ENCODE data around the gene IL16. TPM values are rescaled to one million over a fixed set of nuclear protein-coding genes. Genes with fewer than 3 reads are reported as not detected.
"Not testable (repeated sequence)": the region's sequence is repeated elsewhere in the genome, so short reads cannot be mapped to it uniquely, and the experiment has no call there.

Gene IL16
- polyA plus RNA-seq, 3 donors = 4.1 to 5.2 (median 4.8) TPM

- DNase-seq = no peak
Observed at GRCh38 chr15:81206018-81206417, 9.3 kb downstream of the IL16 start.

DNA sequence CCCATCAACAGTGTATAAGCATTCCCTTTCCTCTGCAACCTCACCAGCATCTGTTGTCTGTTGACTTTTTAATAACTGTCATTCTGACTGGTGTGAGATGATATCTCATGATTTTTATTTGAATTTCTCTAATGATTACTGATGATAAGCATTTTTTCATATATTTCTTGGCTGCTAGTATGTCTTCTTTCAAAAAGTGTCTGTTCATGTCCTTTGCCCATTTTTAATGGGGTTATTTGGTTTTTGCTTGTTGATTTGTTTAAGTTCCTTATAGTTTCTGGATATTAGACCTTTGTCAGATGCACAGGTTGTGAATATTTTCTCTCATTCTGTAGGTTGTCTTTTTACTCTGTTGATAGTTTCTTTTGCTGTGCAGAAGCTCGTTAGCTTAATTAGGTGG lies 11.3 kb downstream of the IL16 start:
- not testable (repeated sequence) for DNase-seq

- no peak for DNase-seq
Observed at GRCh38 chr15:81209635-81210034, 13.0 kb downstream of the IL16 start.

- no peak for DNase-seq
Observed at GRCh38 chr15:81211376-81211775, 14.7 kb downstream of the IL16 start.

GRCh38 chr15:81213982-81214381 lies 17.3 kb downstream of the IL16 start:
- DNase-seq = no peak

- no peak for DNase-seq
Observed at GRCh38 chr15:81215531-81215930, 18.9 kb downstream of the IL16 start.

DNA sequence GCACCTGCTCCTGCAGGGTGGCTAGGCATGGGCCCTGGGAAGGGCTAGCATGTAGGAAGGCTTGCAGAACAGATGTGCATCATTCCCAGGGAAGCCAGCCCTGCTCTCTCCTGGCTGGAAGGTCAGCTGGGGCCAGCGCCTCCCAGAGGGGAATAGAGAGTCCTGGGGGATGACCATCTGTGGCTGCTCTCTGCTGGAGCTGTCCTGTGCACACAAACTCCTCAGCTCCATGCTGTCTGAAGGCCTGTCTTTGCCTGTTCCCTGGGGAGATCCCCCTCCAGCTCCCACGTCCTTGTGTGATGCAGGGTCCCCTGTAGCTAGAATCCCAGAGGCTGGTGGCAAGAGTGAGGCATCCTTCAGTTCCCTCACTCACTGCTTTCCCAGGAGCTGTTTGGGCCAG lies 19.3 kb downstream of the IL16 start:
- DNase-seq = no peak

- DNase-seq = no peak
Observed at GRCh38 chr15:81216422-81216821, 19.7 kb downstream of the IL16 start.

DNA sequence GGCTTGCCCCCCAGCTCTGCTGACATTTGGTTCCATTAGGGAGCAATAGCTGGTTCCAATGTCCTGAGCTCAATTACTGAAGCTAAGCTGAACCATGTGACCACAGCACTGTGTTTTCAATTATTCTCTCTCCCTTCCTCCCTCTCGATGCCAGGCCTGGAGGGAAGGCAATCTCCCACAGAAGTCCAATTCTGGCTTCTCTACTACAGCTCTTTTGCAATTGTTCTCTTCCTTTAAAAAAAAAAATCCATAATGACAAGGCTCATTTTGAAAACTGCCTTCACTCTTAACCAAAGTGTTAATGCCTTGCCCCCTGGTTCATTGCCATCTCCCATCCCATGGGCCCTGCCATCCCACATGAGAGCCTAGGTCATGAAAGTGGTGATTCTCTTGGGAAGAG lies 24.8 kb downstream of the IL16 start:
- DNase-seq = no peak

- no peak for DNase-seq
Observed at GRCh38 chr15:81222007-81222406, 25.3 kb downstream of the IL16 start.

DNA sequence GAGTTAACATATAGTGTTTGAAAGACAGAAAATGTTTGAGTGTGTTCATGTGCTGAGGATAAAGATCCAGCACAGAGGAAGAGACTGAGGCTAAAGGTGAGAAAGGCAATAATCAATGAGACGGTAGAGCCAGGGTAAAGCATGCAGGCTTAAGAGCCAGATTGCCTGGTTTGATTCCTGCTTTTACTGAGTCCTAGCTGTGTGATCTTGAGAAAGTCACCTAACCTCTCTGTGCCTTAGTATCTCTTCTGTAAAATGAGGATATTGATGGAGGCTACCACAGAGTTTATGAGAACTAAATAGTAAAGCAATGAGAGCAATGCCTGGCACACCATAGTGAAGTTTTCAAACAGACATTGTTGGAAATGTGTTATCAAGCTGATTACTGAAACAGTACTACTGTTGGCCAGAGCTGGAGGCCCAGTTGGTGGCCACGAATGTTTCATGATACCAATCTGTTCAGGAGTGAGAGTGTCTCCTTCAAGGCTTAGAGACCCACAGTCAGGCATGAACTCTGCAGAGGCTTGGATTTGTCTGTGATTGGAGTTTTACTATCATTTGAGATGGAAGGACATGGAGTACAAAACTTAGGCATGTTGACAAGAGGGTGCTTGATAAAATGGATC lies 26.8 kb downstream of the IL16 start:
- DNase-seq = no peak

GRCh38 chr15:81224232-81224631 lies 27.6 kb downstream of the IL16 start:
- DNase-seq = no peak

DNA sequence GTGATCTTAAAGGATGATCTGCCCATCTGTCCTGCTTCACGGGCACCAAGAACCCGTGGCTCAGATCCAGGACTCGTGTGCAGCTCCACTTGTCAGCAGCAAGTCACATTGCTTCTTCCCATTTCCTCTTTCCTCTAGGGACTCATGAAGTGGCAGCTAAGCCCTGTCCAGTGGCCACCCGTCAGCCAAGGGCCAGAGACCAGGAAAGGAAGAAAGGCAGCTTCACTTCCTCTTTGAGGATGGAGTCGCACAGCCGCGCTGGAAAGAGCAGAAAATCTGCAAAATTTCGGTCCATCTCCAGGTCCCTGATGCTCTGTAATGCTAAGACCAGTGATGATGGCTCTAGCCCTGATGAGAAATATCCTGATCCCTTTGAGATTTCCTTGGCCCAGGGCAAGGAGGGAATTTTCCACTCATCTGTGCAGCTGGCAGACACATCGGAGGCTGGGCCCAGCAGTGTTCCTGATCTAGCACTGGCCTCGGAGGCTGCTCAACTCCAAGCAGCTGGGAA lies 28.5 kb downstream of the IL16 start:
- no peak for DNase-seq

GRCh38 chr15:81227716-81228115 lies 31.0 kb downstream of the IL16 start:
- DNase-seq = no peak

GRCh38 chr15:81229586-81229985 lies 32.9 kb downstream of the IL16 start:
- no peak for DNase-seq

DNA sequence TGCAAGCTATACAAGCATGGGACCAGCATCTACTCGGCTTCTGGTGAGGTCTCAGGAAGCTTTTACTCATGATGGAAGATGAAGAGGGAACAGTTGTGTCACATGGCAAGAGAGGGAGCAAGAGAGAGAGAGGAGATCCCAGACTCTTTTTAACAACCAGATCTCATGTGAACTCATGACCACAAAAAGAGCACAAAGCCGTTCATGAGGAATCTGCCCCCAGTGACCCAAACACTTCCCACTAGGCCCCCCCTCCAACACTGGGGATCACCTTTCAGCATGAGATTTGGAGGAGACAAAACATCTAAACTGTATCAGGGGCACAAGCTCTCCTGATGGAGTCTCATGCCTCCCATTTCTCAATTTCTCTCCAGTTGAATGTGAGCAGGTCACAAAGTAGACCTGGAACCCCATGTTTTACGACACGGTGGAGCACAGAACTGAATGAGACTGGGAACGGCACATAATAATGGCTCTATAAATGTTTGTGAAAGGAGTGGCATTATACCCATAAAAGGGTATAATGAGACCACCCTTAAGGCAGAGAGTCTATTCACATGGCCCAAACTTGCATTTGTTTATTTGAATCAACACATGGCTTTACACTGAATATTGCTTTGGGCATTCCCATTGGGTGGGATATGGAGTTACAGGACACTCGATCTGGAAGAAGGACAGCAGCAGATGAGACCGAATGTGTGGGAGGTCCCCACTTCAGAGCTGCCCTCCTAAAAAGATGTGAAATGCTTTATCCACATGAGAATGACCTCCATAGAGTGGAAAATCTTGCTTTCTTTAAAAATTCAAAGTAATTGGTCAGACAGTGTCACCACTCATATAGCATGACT lies 38.8 kb downstream of the IL16 start:
- no peak for DNase-seq

- no peak for DNase-seq
Observed at GRCh38 chr15:81239190-81239589, 42.5 kb downstream of the IL16 start.

- no peak for DNase-seq
Observed at GRCh38 chr15:81242778-81243177, 46.1 kb downstream of the IL16 start.

GRCh38 chr15:81244306-81244705 lies 47.6 kb downstream of the IL16 start:
- no peak for DNase-seq

DNA sequence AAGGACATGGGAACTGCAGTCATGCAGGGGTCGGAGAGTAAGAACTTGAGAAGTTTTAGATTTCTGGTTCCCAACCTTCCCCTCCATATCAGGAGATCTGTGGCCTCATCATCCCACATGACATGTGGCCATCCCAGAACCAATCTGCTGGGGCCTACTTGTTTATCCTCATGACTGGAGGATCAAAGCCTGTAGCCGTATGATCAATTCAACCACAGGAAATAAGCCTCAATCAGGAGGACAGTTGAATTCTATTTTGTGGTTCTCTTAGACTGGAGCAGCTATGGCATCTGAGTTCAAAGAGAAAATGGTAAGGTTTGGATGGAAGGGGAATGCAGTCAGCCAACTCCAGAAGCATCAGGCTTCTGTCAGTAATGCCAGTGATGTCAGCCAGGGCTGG lies 57.2 kb downstream of the IL16 start:
- no peak for DNase-seq

DNA sequence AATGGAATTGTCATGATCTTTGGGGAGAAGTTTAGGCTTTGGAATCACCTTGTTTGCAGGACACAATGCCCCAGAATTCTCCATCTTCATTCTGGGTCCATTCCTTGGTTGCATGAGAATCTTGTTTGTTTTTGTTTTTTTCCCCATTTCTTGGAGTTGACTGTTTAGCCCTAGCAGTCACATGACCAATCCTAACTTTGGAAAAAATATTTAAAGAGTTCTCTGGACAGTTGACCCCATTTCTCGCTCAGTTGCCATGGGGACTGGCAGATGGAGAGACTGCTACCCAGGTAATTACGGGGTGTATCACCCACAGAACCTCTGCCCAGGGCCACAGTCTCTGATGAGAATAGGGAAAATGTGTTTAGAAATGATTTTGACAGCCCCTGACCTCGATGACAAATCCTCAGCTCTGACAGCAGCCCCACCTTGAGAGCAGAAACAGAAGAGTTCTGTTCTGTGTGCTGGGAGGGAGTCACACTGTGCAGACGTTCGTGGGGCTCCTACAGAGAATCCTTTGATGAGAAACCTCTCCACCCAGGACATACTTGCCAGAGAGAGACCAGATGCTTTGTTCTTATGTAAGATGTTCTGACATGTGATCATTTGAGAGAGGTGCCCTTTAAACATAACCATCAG lies 57.7 kb downstream of the IL16 start:
- no peak for DNase-seq

- no peak for DNase-seq
Observed at GRCh38 chr15:81254916-81255290, 58.2 kb downstream of the IL16 start.
